PFSK-1 (cell line): Measurements from ENCODE around the gene FANCC.

Experiments
- FOXP2 ChIP-seq: optimal IDR thresholded peaks from 2 replicates; pipeline ENCODE3; 2011; ENCODE audit warnings: borderline replicate concordance, control low read depth, inconsistent platforms; ENCODE audit not compliant: insufficient read depth; ENCODE audit errors: extremely low read length, extremely low read depth
- POLR2AphosphoS5 ChIP-seq: IDR thresholded peaks from 2 replicates; pipeline ENCODE4 v1.6.1; 2012; ENCODE audit warnings: low read depth, mild to moderate bottlenecking, control low read depth, low read length, moderate library complexity
- REST ChIP-seq, 2 experiments: IDR thresholded peaks; 2 replicates each; pipeline versions ENCODE4 v1.6.1 to v1.8.0; 2011 to 2012; ENCODE audit warnings: low read depth in 2 of 2, low read length in 2 of 2, control low read depth in 1 of 2, inconsistent platforms in 1 of 2, mild to moderate bottlenecking in 1 of 2, moderate library complexity in 1 of 2; ENCODE audit not compliant: insufficient read depth in 1 of 2
- SIN3A ChIP-seq: IDR thresholded peaks from 2 replicates; pipeline ENCODE4 v1.6.1; 2012; ENCODE audit warnings: mild to moderate bottlenecking, low read length, moderate library complexity, borderline replicate concordance; ENCODE audit not compliant: insufficient read depth
- TAF1 ChIP-seq: IDR thresholded peaks from 2 replicates; pipeline ENCODE4 v1.6.1; 2012; ENCODE audit warnings: low read length, control low read depth, borderline replicate concordance; ENCODE audit not compliant: insufficient read depth

The FANCC gene

GRCh38 chr9:95296761-95297160 is 20.7 kb downstream of the FANCC start:
- TF ChIP-seq FOXP2 (no peak), TAF1 (no peak), REST (IDR thresholded peaks at IDR 0.05; ENCODE audit: insufficient read depth in 1 of 2, low read depth in 2 of 2, low read length in 2 of 2) (no peak), POLR2AphosphoS5 (no peak), SIN3A (no peak)

GRCh38 chr9:95292226-95292625 is 25.3 kb downstream of the FANCC start:
- TF ChIP-seq TAF1 (no peak), REST (IDR thresholded peaks at IDR 0.05; ENCODE audit: insufficient read depth in 1 of 2, low read depth in 2 of 2, low read length in 2 of 2) (no peak), SIN3A (no peak)

GRCh38 chr9:95286151-95286550 is 31.4 kb downstream of the FANCC start:
- TF ChIP-seq TAF1, result no peak
- no peak for TF ChIP-seq REST (IDR thresholded peaks at IDR 0.05; ENCODE audit: insufficient read depth in 1 of 2, low read depth in 2 of 2, low read length in 2 of 2)
- no peak for TF ChIP-seq FOXP2
- TF ChIP-seq SIN3A, result no peak
- no peak for TF ChIP-seq POLR2AphosphoS5

GRCh38 chr9:95285307-95285706 is 32.2 kb downstream of the FANCC start:
- TF ChIP-seq REST (IDR thresholded peaks at IDR 0.05; ENCODE audit: insufficient read depth in 1 of 2, low read depth in 2 of 2, low read length in 2 of 2), result no peak

- TF ChIP-seq SIN3A (no peak), REST (IDR thresholded peaks at IDR 0.05; ENCODE audit: insufficient read depth in 1 of 2, low read depth in 2 of 2, low read length in 2 of 2) (no peak)
These were observed 33.1 kb downstream of the FANCC start for GRCh38 chr9:95284162-95285080.
